NCI-H526 treated with DMSO at 0.1 percent for 48 hours (cell line): ENCODE results near the gene CREB3L1.

Experiments used
- DNase-seq: peaks from one replicate; lab custom pipeline; 2025; lab: John Stamatoyannopoulos, UW

CREB3L1 gene

DNA sequence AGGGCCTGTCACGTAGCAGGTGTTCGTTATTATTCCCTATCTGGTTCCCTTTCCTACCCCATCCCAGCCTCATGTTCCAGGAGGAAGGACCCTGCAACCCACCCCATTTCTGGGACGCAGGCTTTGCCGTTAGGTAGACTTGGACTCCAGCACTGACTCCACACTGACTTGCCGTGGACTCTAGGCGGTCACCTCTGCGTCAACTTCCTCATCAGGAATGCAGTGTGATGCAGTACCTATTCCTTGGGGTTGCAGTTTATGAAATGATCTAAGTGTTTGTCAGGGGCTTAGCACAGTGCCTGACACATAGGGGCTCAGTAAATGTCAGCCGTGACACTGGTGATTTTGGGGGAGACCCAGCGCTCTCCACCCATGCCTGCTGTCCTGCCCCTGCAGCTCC is 86.6 kb downstream of the CREB3L1 start:
- DNase-seq, result no peak

DNA sequence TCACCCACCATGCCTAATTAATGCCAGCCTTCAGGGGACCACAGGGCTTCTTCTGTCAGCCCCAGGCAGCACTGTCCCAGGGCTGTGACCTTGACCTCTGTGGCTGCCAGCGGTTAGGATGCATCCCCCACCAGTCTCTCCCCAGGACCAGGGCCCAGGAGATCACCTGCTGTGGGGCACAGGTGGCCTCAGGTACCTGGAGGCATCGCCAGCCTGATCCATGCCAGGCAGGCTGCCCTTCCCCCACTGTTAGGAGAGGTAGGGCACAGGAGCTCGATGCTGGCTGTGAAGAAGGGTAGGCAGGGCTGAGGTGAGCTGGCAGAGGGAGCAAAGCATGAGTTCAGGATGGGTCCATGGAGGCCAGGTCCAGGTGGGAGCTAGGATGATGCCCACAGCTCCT is 87.3 kb downstream of the CREB3L1 start:
- DNase-seq, result no peak

DNA sequence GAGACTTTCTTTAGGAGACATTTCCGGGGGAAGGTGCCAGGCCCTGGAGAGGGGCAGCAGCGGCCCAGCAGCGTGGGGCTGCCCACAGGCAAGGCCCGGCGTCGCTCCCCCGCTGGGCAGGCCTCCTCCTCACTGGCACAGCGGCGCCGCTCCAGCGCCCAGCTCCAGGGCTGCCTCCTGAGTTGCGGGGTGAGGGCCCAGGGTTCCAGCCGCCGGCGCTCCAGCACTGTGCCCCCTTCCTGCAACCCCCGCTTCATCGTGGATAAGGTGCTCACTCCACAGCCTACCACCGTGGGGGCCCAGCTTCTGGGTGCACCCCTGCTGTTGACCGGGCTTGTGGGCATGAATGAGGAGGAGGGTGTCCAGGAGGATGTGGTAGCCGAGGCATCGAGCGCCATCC is 88.8 kb downstream of the CREB3L1 start:
- DNase-seq, result no peak

DNA sequence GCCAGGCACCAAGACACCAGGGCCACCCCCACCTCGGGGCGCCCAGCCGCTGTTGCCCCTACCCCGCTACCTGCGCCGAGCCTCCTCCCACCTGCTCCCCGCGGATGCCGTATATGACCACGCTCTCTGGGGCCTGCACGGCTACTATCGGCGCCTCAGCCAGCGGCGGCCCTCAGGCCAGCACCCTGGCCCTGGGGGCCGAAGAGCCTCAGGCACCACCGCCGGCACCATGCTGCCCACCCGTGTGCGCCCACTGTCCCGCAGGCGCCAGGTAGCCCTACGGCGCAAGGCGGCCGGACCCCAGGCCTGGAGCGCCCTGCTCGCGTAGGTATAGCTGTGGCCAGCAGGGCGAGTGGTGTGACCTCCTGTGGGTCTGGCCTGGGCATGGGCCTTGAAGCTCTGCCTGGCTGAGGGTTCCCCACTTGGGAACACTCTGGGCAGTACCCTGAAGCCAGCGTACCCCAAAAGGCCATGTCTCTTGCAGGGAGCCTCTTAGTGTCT is 89.2 kb downstream of the CREB3L1 start:
- DNase-seq, result no peak

DNA sequence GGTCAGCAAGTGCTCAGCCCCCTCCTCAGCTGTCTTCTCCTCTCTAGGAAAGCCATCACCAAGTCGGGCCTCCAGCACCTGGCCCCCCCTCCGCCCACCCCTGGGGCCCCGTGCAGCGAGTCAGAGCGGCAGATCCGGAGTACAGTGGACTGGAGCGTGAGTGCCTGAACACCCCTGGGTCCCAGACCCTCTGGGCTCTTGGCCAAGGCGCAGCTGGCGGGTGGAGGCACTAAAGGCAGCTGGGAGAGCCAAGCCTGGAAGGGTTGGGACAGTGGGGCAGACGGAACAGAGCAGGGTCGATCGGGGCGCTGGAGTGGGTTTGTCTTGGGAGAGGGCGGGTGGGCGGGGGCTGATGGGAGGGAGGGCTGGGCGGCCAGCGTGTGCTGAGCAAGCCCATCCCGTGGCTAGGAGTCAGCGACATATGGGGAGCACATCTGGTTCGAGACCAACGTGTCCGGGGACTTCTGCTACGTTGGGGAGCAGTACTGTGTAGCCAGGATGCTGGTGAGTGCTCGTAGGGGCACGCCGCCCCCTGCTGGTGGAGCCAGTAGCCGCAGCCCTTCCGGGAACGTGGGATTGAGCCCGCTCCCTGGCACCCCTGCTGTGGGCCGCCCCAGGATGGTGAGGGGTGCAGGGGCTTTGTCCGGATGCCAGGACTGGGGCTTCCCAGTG is 89.9 kb downstream of the CREB3L1 start:
- peak; percentile 63 for DNase-seq

DNA sequence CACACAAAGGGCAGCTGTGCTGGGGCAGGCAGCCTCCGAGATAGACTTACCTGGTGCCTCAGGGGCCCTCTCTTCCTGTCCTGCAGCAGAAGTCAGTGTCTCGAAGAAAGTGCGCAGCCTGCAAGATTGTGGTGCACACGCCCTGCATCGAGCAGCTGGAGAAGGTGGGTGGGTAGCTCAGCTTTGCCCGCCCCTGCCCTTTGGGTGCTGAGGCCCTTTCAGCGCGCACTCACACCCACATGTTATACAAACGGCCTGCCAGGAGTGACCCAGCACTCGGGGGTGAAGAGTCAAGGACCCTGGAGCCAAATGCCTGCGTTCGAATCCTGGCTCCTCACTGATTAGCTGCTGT is 90.4 kb downstream of the CREB3L1 start:
- DNase-seq, result no peak

DNA sequence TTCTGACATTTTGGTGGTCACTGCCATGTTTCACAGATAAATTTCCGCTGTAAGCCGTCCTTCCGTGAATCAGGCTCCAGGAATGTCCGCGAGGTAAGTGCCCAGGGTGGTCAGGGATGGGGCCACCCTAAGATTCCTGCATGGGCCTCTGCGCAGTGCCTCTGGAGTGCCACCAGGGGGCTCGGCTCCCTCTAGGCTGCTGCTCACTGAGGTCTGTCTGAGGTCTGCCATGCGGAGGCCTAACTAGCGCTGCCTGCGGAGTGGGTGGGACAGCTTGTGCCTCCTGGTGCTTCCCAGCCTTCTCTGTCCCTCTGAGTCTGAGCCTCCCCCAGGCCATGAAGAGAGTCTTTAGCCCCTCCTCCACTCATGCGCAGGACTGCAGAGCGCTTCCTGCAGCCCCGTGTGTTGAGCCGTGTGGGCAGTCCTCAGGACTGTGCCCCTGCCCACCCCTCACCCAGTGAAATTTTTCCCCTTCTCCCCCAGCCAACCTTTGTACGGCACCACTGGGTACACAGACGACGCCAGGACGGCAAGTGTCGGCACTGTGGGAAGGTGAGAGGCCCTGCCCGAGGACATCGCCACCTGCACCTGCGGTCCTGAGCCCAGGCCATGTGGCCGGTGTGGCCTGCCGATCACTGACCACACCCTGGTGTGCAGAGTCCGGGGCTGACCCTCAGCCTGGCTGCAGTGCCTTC is 92.1 kb downstream of the CREB3L1 start:
- DNase-seq, result peak; percentile 34

DNA sequence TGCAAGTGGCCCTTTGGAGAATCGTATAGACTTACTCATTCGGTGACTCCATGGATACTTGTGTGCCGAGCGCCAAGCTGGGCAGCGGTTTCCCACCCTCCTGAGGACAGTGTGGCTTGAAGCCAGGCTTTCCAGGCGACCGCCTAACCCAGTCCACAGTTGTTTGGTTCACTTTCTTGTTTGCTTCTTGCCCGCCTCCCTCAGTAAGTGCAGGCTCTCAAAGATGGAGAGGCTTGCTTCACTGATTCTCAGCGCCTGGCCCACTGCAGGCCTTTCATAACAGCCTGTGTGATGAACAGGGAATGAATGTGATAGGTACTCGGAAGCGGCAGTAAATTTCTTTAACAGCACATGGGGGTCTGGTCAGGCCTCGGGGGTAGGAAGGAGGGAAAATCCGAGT is 92.8 kb downstream of the CREB3L1 start:
- DNase-seq, result no peak
